Karpas-422 (cell line): ENCODE data around the gene DBF4B. TPM values are rescaled to one million over a fixed set of nuclear protein-coding genes. Genes with fewer than 3 reads are reported as not detected.

Experiments used
- DNase-seq: peaks from one replicate; pipeline ENCODE4 v3.0.0-alpha.2; 2015
- H2AFZ ChIP-seq: fragments of 200-600 bp; sonication (generic); 2 replicates; pipeline ENCODE4 v1.6.1; 2014; ENCODE audit warnings: antibody characterized with exemption, low read length, mixed read lengths
- H3K27ac ChIP-seq: fragments of 200-600 bp; sonication (generic); 2 replicates; pipeline ENCODE4 v1.5.1; 2014; ENCODE audit warnings: mild to moderate bottlenecking, low read length, moderate library complexity
- H3K27me3 ChIP-seq: fragments of 200-600 bp; sonication (generic); 2 replicates; pipeline ENCODE4 v1.6.1; 2014; ENCODE audit warnings: low read length, mixed read lengths
- H3K36me3 ChIP-seq: fragments of 200-600 bp; sonication (generic); 2 replicates; pipeline ENCODE4 v1.6.1; 2014; ENCODE audit warnings: low read length, mixed read lengths; ENCODE audit not compliant: insufficient read depth
- H3K4me1 ChIP-seq: fragments of 200-600 bp; sonication (generic); 2 replicates; pipeline ENCODE4 v1.6.1; 2014; ENCODE audit warnings: mild to moderate bottlenecking, low read length, mixed read lengths
- H3K4me2 ChIP-seq: fragments of 200-600 bp; sonication (generic); 2 replicates; pipeline ENCODE4 v1.6.1; 2014; ENCODE audit warnings: low read length, low read depth, mild to moderate bottlenecking; ENCODE audit not compliant: poor library complexity, severe bottlenecking
- H3K4me3 ChIP-seq: fragments of 200-600 bp; sonication (generic); 2 replicates; pipeline ENCODE4 v1.5.1; 2014; ENCODE audit warnings: mild to moderate bottlenecking, antibody characterized with exemption, low read length, mixed read lengths
- H3K79me2 ChIP-seq: fragments of 200-600 bp; sonication (generic); 2 replicates; pipeline ENCODE4 v1.6.1; 2014; ENCODE audit warnings: mild to moderate bottlenecking, low read length, mixed read lengths
- H3K9ac ChIP-seq: fragments of 200-600 bp; sonication (generic); 2 replicates; pipeline ENCODE4 v1.6.0; 2014; ENCODE audit warnings: low read length
- H3K9me2 ChIP-seq: fragments of 200-600 bp; sonication (generic), shearing (Covaris generic); replicated peaks from 2 replicates; pipeline ENCODE4 v1.6.0; 2014; ENCODE audit warnings: mild to moderate bottlenecking, low read length, moderate library complexity; ENCODE audit not compliant: insufficient read depth
- H3K9me3 ChIP-seq: fragments of 300-700, 200-600 bp; sonication (generic); 2 replicates; pipeline ENCODE4 v1.6.1; 2014; ENCODE audit warnings: low read length, mixed read lengths
- H4K20me1 ChIP-seq: fragments of 200-600 bp; sonication (generic); 2 replicates; pipeline ENCODE4 v1.6.1; 2014; ENCODE audit warnings: mild to moderate bottlenecking, antibody characterized with exemption, low read length, low read depth; ENCODE audit not compliant: insufficient read depth
- total RNA-seq: library from RNA; depleted of rRNA; stranded (reverse); fragments of >200 nt; shearing (Covaris generic); gene quantifications from 2 replicates; pipeline ENCODE4 v1.2.3, GENCODE V29; 2014; ENCODE audit warnings: low replicate concordance

The DBF4B gene
- total RNA-seq, 1 experiment from 2014 or later, result 11.6 TPM

GRCh38 chr17:44787271-44787940 is 78.9 kb downstream of the DBF4B start:
- no peaks in the 10 kb centered on the region for H3K27me3 ChIP-seq
- no peaks in the 10 kb centered on the region for H3K4me1 ChIP-seq
- H3K27ac ChIP-seq, result no peak overlapping the region
- no peaks in the 10 kb centered on the region for H3K9me3 ChIP-seq
- no peak overlapping the region for H2AFZ ChIP-seq
- H3K36me3 ChIP-seq, result no peaks in the 10 kb centered on the region
- H3K9me2 ChIP-seq, result no peaks in the 10 kb centered on the region
- H3K4me2 ChIP-seq, result no peak overlapping the region
- no peaks in the 10 kb centered on the region for H4K20me1 ChIP-seq
- no peaks in the 10 kb centered on the region for H3K79me2 ChIP-seq
- no peak for DNase-seq
- no peak overlapping the region for H3K9ac ChIP-seq
- no peak overlapping the region for H3K4me3 ChIP-seq

GRCh38 chr17:44788139-44788538 is 79.7 kb downstream of the DBF4B start:
- Histone ChIP-seq H4K20me1 (no peaks in the 10 kb centered on the region), H3K27ac (no peak overlapping the region), H3K4me1 (no peaks in the 10 kb centered on the region), H3K9me3 (no peaks in the 10 kb centered on the region), H3K36me3 (no peaks in the 10 kb centered on the region), H3K4me2 (no peak overlapping the region), H3K27me3 (no peaks in the 10 kb centered on the region), H3K4me3 (no peak overlapping the region), H2AFZ (no peak overlapping the region), H3K9ac (no peak overlapping the region), H3K9me2 (no peaks in the 10 kb centered on the region), H3K79me2 (no peaks in the 10 kb centered on the region)
- DNase-seq, result no peak

- Histone ChIP-seq H3K27ac (no peak overlapping the region), H3K4me1 (no peaks in the 10 kb centered on the region), H4K20me1 (no peaks in the 10 kb centered on the region), H3K36me3 (no peaks in the 10 kb centered on the region), H2AFZ (no peak overlapping the region), H3K27me3 (no peaks in the 10 kb centered on the region), H3K4me2 (no peak overlapping the region), H3K9ac (no peak overlapping the region), H3K9me3 (no peaks in the 10 kb centered on the region), H3K79me2 (no peaks in the 10 kb centered on the region), H3K4me3 (no peak overlapping the region), H3K9me2 (no peaks in the 10 kb centered on the region)
- no peak for DNase-seq
Observed at GRCh38 chr17:44792276-44792675, 83.8 kb downstream of the DBF4B start.

- Histone ChIP-seq H3K4me2 (no peak overlapping the region), H2AFZ (no peak overlapping the region), H3K36me3 (no peaks in the 10 kb centered on the region), H3K9me2 (no peaks in the 10 kb centered on the region), H3K27me3 (no peaks in the 10 kb centered on the region), H3K79me2 (no peaks in the 10 kb centered on the region), H3K4me1 (no peaks in the 10 kb centered on the region), H3K27ac (no peak overlapping the region), H3K9ac (no peak overlapping the region), H3K9me3 (no peaks in the 10 kb centered on the region), H3K4me3 (no peak overlapping the region), H4K20me1 (no peaks in the 10 kb centered on the region)
- no peak for DNase-seq
Observed at GRCh38 chr17:44793885-44794842, 85.7 kb downstream of the DBF4B start.

GRCh38 chr17:44794851-44795413 is 86.5 kb downstream of the DBF4B start:
- Histone ChIP-seq H3K9ac (no peak overlapping the region), H2AFZ (no peak overlapping the region), H3K4me2 (no peak overlapping the region), H3K79me2 (no peaks in the 10 kb centered on the region), H3K9me2 (no peaks in the 10 kb centered on the region), H3K4me3 (no peak overlapping the region), H3K4me1 (no peaks in the 10 kb centered on the region), H4K20me1 (no peaks in the 10 kb centered on the region), H3K36me3 (no peaks in the 10 kb centered on the region), H3K9me3 (no peaks in the 10 kb centered on the region), H3K27me3 (no peaks in the 10 kb centered on the region), H3K27ac (no peak overlapping the region)
- DNase-seq, result no peak

- Histone ChIP-seq H3K4me1 (no peaks in the 10 kb centered on the region), H3K4me2 (no peak overlapping the region), H3K79me2 (no peaks in the 10 kb centered on the region), H3K27me3 (no peaks in the 10 kb centered on the region), H3K9ac (no peak overlapping the region), H3K4me3 (no peak overlapping the region), H4K20me1 (no peaks in the 10 kb centered on the region), H3K9me2 (no peaks in the 10 kb centered on the region), H3K36me3 (no peaks in the 10 kb centered on the region), H3K27ac (no peak overlapping the region), H3K9me3 (no peaks in the 10 kb centered on the region), H2AFZ (no peak overlapping the region)
- no peak for DNase-seq
Observed at GRCh38 chr17:44795421-44795820, 87.0 kb downstream of the DBF4B start.

GRCh38 chr17:44795928-44796327 is 87.5 kb downstream of the DBF4B start:
- Histone ChIP-seq H3K9me3 (no peaks in the 10 kb centered on the region), H3K9me2 (no peaks in the 10 kb centered on the region), H3K9ac (no peak overlapping the region), H3K79me2 (no peaks in the 10 kb centered on the region), H4K20me1 (no peaks in the 10 kb centered on the region), H3K27ac (no peak overlapping the region), H3K4me3 (no peak overlapping the region), H3K36me3 (no peaks in the 10 kb centered on the region), H3K4me1 (no peaks in the 10 kb centered on the region), H3K27me3 (no peaks in the 10 kb centered on the region), H2AFZ (no peak overlapping the region), H3K4me2 (no peak overlapping the region)
- DNase-seq, result no peak

- Histone ChIP-seq H3K4me2 (no peak overlapping the region), H3K4me1 (no peaks in the 10 kb centered on the region), H3K9me2 (no peaks in the 10 kb centered on the region), H3K36me3 (no peaks in the 10 kb centered on the region), H3K9ac (no peak overlapping the region), H4K20me1 (no peaks in the 10 kb centered on the region), H2AFZ (no peak overlapping the region), H3K9me3 (no peaks in the 10 kb centered on the region), H3K79me2 (no peaks in the 10 kb centered on the region), H3K27me3 (no peaks in the 10 kb centered on the region), H3K4me3 (no peak overlapping the region), H3K27ac (no peak overlapping the region)
- no peak for DNase-seq
Observed at GRCh38 chr17:44796731-44797130, 88.3 kb downstream of the DBF4B start.
